ENCODE measurements around the gene MUC20.

The MUC20 gene

DNA sequence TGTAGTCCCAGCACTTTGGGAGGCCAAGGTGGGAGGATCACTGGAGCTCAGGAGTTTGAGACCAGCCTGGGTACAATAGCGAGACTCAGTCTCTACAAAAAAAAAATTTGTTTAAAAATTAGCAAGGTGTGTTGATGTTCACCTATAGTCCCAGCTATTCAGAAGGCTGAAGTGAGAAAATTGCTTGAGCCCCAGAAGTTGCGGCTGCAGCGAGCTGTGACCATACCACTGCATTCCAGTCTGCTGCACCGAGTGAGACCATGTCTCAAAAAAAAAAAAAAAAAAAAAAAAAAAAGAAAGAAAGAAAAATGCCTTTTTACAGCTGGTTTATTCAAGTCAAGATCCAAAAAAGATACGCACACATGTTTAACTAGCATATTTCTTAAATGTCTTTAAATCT lies 17.0 kb upstream of the MUC20 start:
- no peak overlapping the region for H2AFZ ChIP-seq (ENCODE audit: low read depth)
- H3K4me2 ChIP-seq: no peak overlapping the region
- no peaks in the 10 kb centered on the region for H3K79me2 ChIP-seq (ENCODE audit: insufficient read depth, low read depth)
- TF ChIP-seq, protein P1, sequence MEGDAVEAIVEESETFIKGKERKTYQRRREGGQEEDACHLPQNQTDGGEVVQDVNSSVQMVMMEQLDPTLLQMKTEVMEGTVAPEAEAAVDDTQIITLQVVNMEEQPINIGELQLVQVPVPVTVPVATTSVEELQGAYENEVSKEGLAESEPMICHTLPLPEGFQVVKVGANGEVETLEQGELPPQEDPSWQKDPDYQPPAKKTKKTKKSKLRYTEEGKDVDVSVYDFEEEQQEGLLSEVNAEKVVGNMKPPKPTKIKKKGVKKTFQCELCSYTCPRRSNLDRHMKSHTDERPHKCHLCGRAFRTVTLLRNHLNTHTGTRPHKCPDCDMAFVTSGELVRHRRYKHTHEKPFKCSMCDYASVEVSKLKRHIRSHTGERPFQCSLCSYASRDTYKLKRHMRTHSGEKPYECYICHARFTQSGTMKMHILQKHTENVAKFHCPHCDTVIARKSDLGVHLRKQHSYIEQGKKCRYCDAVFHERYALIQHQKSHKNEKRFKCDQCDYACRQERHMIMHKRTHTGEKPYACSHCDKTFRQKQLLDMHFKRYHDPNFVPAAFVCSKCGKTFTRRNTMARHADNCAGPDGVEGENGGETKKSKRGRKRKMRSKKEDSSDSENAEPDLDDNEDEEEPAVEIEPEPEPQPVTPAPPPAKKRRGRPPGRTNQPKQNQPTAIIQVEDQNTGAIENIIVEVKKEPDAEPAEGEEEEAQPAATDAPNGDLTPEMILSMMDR (conservative IDR thresholded peaks at IDR 0.05; ENCODE audit: low read depth, low read length): no peak
- no peak overlapping the region for H3K9ac ChIP-seq
- no peaks in the 10 kb centered on the region for H4K20me1 ChIP-seq (ENCODE audit: insufficient read depth)
- no peak overlapping the region for H3K4me3 ChIP-seq (IDR thresholded peaks at IDR 0.05; ENCODE audit: insufficient read depth, low read depth, low read length)
- H3K4me1 ChIP-seq (ENCODE audit: low read depth, poor library complexity, severe bottlenecking): no peaks in the 10 kb centered on the region
- no peak overlapping the region for H3K27ac ChIP-seq
- no peaks in the 10 kb centered on the region for H3K27me3 ChIP-seq (ENCODE audit: insufficient read depth, low read depth)
- no peaks in the 10 kb centered on the region for H3K36me3 ChIP-seq (ENCODE audit: insufficient read depth)

DNA sequence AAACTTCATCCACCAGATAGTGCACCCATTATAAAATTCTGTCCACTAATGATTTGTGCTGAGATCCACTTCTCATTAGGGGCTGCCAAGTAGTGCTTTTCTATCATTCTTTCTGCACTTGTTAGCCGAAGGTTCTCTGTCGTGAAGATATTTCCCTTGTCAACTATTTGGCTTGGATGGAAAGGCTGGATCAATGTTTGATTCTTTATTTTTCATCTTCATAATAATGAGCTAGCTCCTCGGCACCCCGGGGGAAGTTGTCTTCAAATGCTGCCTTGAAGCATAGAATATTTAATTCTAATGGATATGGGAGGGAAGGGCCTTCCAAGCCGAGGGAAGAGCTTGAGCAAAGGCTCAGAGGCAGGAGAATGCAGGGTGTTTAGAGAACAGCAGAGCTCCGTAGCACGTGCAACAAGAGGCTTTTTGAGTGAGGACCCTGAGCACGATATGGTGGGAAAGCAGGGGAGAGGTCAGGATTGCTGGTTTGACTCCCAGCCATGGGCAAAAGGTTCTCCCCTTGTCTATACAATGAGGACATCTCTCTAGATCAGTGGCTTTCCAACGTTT lies 16.3 kb upstream of the MUC20 start:
- Histone ChIP-seq H3K79me2 (ENCODE audit: insufficient read depth, low read depth) (no peaks in the 10 kb centered on the region), H3K9ac (no peak overlapping the region), H3K4me2 (no peak overlapping the region), H4K20me1 (ENCODE audit: insufficient read depth) (no peaks in the 10 kb centered on the region), H3K4me1 (ENCODE audit: low read depth, poor library complexity, severe bottlenecking) (no peaks in the 10 kb centered on the region), H3K4me3 (IDR thresholded peaks at IDR 0.05; ENCODE audit: insufficient read depth, low read depth, low read length) (no peak overlapping the region), H3K27ac (no peak overlapping the region), H2AFZ (ENCODE audit: low read depth) (no peak overlapping the region), H3K36me3 (ENCODE audit: insufficient read depth) (no peaks in the 10 kb centered on the region), H3K27me3 (ENCODE audit: insufficient read depth, low read depth) (no peaks in the 10 kb centered on the region)
- TF ChIP-seq, protein P1 (conservative IDR thresholded peaks at IDR 0.05; ENCODE audit: low read depth, low read length): no peak

DNA sequence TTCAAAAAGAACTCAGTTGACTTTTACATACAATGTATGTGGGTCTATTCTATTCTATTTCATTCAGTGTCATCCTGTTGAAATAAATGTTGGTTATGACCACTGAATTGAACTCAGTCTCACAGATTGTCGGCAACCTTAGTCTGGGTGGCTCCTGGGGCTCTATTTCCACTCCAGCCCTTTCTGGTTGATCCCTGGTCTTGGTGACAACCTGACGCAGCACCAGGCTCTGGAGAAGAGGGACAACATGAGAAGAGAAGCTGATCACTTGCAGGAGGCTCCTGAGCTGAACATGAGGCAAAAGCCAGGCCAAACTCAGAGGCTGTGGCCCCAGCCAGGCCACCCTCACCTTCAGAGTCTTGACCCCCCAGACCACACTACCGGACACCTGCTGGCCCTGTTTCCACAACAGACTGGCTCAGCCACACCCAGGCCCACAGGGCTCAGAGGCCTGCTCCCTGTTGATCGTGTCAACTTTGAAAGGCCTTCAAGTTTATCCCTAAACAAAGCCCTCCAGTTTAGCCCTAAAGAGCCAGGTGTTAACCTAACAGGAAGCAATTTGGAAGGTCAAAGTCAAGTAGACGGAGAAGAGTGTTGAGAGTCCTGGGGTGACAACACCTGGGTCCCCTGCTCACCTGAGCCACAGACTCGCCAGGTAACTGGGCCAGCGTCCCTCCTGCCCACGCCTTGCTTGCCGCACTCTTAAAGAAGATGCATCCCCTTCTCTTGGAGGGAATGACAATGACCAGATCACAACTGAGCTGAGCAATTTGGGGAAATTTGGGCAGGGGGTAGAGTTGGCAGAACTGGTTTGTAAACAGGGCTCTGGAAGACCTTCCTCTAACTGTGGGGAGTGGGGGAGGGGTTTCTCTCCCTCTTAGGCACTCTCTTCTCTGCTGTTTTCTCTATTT lies 15.4 kb upstream of the MUC20 start:
- Histone ChIP-seq H3K4me2 (no peak overlapping the region), H3K27me3 (ENCODE audit: insufficient read depth, low read depth) (no peaks in the 10 kb centered on the region), H3K79me2 (ENCODE audit: insufficient read depth, low read depth) (no peaks in the 10 kb centered on the region), H3K27ac (no peak overlapping the region), H3K9ac (no peak overlapping the region), H4K20me1 (ENCODE audit: insufficient read depth) (no peaks in the 10 kb centered on the region), H3K4me1 (ENCODE audit: low read depth, poor library complexity, severe bottlenecking) (no peaks in the 10 kb centered on the region), H3K36me3 (ENCODE audit: insufficient read depth) (no peaks in the 10 kb centered on the region), H3K4me3 (IDR thresholded peaks at IDR 0.05; ENCODE audit: insufficient read depth, low read depth, low read length) (no peak overlapping the region), H2AFZ (ENCODE audit: low read depth) (no peak overlapping the region)
- TF ChIP-seq, protein P1 (conservative IDR thresholded peaks at IDR 0.05; ENCODE audit: low read depth, low read length): no peak

DNA sequence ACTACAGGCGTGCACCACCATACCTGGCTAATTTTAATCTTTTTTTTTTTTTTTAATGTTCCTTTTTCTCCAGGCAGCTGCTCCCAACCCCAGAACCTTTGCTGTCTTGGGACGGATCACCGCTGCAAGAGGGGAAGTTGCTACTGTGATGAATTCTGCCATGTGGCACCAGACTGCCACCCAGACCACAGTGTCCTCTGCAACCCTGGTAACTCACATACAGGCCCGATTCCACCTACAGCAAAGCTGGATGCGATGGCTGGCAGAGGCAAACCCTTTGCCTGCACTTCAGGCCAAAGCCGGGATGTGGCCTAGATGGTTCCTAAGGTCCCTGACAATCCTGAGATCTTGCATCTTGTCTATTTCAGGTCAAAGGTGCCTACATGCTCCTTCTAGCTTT lies 12.7 kb upstream of the MUC20 start:
- H3K4me2 ChIP-seq: no peak overlapping the region
- H3K79me2 ChIP-seq (ENCODE audit: insufficient read depth, low read depth): no peaks in the 10 kb centered on the region
- no peaks in the 10 kb centered on the region for H3K4me1 ChIP-seq (ENCODE audit: low read depth, poor library complexity, severe bottlenecking)
- no peaks in the 10 kb centered on the region for H3K27me3 ChIP-seq (ENCODE audit: insufficient read depth, low read depth)
- TF ChIP-seq, protein P1 (conservative IDR thresholded peaks at IDR 0.05; ENCODE audit: low read depth, low read length): no peak
- H3K9ac ChIP-seq: no peak overlapping the region
- H4K20me1 ChIP-seq (ENCODE audit: insufficient read depth): no peaks in the 10 kb centered on the region
- H3K4me3 ChIP-seq (IDR thresholded peaks at IDR 0.05; ENCODE audit: insufficient read depth, low read depth, low read length): no peak overlapping the region
- H2AFZ ChIP-seq (ENCODE audit: low read depth): no peak overlapping the region
- H3K36me3 ChIP-seq (ENCODE audit: insufficient read depth): no peaks in the 10 kb centered on the region
- no peak overlapping the region for H3K27ac ChIP-seq

Data from KMS-11 (cell line).